HL-60/S4 treated with phorbol 12-myristate 13-acetate at 8.2 ng/mL for 4 days and 3 days (cell line): Measurements from ENCODE around the gene CNTD1.
"Not testable (repeated sequence)": the region's sequence is repeated elsewhere in the genome, so short reads cannot be mapped to it uniquely, and the experiment has no call there.

Experiments
- in situ Hi-C: fragments of 300-500 bp; cut with MboI; formaldehyde crosslinking; loops from 2 replicates; pipeline ENCODE4 v1.15.0; 2022; ENCODE audit warnings: low sequenced_read_pairs

The CNTD1 gene, protein sequence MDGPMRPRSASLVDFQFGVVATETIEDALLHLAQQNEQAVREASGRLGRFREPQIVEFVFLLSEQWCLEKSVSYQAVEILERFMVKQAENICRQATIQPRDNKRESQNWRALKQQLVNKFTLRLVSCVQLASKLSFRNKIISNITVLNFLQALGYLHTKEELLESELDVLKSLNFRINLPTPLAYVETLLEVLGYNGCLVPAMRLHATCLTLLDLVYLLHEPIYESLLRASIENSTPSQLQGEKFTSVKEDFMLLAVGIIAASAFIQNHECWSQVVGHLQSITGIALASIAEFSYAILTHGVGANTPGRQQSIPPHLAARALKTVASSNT

DNA sequence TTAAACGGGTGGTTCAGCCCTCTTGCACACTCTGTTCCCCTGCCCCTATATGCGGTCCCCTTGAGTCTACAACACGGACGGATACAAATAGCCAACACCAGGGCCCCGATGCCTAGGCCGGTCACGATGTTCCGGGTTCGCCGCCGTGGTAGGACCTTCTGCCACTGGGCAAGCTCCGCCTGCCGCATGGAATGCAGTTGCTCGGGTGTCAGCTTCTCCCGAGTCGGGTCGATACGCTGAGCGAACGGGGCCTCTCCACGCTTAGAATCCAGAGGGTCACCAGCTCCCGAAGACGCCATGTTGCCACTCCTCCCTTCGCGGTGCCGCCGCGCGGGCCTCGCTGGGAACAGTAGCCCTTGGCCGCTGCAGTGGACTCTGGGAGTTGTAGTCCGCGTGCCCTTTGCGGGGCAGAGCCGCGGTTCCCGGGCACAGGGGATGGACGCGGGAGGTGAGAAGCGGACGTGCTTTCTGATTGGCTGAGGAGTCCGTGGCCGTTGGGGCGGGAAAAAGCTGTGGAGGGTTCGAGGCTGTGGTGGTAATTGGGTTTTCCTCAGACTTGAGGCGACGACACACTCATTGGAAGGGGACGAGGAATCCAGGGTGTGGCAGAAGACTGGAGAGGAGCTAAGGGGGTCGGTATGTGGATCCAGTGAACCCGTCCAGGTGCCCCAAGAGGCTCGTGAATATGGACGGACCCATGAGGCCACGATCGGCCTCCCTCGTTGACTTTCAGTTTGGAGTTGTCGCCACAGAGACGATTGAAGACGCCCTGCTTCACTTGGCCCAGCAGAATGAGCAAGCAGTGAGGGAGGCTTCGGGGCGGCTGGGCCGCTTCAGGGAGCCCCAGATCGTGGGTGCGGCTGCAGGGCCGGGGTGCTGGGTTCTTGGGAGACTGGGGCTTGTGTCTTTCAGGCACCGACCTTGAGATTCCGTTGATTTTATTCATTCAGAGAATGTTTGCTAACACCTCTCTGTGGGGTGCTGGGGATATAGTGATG is at the start of gene CNTD1, which contains the start of gene COA3:
CNTD1 (plus strand) TSS at position 479 of the 998 bp plus-strand sequence; CDS start at position 686, 207 bp downstream.
COA3 (minus strand) TSS at position 322 of the 998 bp plus-strand sequence; CDS start at position 299, 23 bp downstream.
- in situ Hi-C loops: no loop called here

DNA sequence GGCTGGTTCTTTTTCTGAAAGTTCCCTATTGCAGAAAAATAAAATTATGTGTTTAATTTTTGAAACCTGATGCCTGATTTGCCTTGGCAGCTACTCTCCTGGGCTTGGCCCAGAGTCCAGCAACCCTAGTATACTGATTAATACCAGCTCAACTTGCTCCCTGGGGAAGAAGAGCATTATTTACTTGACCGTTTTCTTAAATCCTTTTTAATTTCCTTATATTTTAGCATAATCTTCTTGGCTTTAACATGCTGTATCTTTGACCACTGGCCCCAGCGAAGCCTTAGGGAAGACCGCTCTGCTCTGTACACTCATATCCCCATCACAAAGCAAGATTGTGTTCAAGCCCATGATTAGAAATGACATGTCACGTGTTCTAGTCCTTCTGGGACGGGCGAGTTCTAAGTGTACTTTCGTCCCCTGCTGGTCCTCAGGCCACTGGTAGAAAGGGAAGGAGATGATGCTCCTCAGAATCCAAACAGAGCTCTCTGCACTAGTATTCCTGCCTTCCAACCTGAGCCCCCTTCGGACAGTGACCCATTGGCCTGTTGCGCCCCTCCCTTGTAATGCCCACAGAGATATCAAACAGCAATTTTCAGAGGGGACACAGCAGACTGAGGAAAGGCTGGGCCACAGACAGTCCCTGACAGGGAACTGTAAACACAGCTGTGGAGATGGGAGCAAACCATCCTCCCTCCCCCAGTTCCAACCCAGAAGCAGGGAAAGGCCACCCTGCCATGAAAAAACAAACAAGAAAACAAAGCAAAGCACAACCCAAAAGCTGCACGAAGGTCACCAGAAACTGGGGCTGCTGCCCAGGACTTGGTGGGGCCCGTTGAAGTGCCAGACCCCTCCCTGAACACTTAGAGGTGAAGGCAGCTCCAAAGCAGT is 49.5 kb upstream of the CNTD1 start:
- in situ Hi-C loops: no loop called here

GRCh38 chr17:42750739-42751344 is 47.8 kb upstream of the CNTD1 start:
- in situ Hi-C loops: no loop called here

- in situ Hi-C loops: no loop called here
Measured at GRCh38 chr17:42751628-42752027, 47.0 kb upstream of the CNTD1 start.

DNA sequence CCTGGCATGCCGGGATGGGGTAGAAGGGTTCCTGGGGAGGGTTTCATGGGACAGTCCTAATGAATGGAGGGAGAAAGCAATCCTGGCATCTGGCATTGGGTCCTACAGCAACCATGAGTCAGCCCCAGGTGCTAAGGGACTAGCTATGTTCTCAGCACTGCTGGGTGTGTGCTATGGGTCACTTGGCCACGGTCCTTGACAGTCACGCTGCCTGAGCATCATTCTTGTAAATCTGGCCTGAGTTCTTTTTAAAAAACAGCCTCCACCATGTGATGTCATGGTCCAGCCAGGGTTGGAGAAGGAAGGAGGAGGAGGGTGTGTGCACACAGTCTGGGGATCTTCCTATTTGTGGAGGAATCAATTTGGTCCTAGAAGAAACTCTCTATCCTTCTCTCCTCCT is 43.9 kb upstream of the CNTD1 start:
- in situ Hi-C loops: no loop called here

DNA sequence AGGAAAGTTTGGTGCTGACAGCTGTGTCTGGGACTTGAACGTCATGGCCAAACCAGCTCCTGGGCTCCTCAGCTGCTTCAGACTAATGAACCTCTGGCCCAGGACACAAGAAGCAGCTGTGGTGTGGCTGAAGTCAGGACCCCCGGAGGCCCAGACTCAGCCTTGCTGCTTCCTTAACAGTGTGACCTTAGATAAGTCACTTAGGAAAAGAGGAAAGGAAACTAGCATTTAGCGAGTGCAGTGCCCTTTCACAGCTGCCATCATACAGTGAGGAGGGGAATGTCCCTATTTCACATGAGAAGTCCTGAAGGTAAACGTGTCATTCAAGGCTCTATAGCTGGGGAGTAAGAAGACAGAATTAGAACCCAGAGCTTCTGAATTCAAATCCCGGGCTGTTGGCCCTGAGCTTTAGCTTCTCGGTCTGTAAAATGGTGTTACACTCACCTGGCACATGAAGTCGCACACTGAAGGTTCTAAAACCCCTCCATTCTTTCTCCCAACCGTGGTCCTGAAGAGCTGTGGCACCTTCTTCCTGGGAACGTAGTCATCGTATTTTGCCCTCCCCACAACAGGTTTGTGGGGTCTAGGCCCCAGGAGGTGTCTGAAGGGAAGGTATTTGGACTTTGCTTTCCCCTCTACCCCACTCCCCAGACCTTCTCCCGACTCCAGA is 38.5 kb upstream of the CNTD1 start:
- in situ Hi-C loops: no loop called here

- in situ Hi-C loops: no loop called here
Measured at GRCh38 chr17:42760652-42761581, 37.7 kb upstream of the CNTD1 start, which contains the start of gene RAMP2. Gene RAMP2 (plus strand): TSS chr17:42761227. CDS start chr17:42761262, 35 bp downstream.

DNA sequence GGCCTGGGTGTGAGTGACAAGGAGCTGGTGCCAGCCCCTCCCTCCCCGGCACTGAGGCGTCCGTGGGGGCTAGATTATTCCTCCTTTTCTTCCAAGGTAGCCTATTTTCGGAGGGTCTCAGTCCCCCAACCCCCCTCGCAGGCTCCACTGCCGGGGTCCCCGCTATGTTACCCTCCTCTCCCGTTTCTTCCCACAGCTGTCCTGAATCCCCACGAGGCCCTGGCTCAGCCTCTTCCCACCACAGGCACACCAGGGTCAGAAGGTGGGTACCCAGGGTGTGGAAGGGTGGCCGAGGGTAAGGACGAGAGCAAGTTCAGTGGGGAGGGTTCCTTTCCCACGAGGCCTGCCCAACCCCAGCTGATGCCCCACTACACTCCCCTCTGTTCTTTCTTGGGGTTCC is 37.0 kb upstream of the CNTD1 start:
- in situ Hi-C loops: no loop called here

DNA sequence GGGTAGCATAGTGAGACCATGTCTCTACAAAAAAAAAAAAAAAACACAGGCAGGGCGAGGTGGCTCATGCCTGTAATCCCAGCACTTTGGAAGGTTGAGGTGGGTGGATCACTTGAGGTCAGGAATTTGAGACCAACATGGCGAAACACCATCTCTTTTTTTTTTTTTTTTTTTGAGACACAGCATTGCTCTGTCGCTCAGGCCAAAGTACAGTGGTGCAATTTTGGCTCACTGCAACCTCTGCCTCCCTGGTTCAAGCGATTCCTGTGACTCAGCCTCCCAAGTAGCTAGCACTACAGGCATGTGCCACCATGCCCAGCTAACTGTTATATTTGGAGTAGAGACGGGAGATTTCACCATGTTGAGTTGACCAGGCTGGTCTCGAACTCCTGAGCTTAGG is 32.5 kb upstream of the CNTD1 start:
- in situ Hi-C loops: no loop called here

GRCh38 chr17:42767512-42767911 is 31.1 kb upstream of the CNTD1 start:
- in situ Hi-C loops: no loop called here

GRCh38 chr17:42768006-42768405 is 30.7 kb upstream of the CNTD1 start:
- in situ Hi-C loops: not testable (repeated sequence)

DNA sequence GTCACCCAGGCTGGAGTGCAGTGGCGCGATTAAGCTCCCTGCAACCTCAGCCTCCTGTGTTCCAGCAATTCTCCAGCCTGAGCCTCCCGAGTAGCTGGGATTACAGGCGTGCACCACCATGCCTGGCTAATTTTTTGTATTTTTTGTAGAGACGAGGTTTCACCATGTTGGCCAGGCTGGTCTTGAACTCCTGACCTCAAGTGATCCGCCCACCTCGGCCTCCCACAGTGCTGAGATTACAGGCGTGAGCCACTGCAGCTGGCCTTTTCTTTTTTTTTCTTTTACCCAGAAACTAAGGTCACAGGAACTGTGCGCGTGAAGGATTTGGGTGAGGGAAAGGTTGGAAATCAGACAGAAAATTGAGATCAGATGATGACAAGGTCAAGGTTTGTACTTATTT is 28.7 kb upstream of the CNTD1 start:
- in situ Hi-C loops: not testable (repeated sequence)

DNA sequence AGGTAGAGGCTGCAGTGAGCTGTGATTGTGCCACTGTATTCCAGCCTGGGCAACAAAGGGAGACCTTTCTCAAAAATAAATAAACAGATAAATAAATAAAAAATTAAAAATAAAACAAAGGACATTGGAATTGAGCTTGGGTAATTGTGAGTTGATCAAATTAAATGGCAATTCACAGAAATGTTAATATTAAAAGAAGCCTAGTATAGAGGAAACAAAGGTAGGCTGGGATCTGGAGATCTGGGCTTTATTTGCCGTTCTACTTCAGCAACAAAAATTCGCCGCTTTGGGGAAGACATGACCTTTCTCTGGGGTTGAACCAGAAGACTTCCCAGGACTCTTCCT is 25.7 kb upstream of the CNTD1 start:
- in situ Hi-C loops: no loop called here

DNA sequence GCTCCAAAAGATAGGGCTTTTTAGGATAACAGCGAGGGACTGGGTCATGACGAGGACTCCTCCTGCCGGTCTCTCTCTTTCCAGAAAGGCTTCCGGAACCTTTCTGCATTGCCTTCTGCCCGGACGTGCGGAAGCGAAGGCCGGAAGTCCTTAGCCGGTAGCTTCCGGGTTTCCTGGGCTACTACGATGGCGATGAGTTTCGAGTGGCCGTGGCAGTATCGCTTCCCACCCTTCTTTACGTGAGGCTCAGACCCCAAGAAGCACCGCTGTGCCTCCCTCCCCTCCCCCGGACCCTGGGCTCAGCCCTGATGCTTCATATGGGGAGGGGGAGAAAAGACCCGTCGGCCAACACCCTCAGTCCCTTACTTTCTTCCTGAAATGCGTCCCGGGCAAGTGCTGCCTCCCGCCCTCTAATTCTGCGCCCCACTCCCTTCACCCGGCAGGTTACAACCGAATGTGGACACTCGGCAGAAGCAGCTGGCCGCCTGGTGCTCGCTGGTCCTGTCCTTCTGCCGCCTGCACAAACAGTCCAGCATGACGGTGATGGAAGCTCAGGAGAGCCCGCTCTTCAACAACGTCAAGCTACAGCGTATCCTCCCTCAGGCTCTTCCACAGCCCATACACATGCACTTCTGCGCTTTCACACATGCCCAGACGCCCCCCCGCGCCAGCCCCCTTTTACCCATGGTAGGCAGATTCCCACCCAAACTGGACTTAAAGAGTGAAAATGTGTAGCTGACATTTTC is 25.2 kb upstream of the CNTD1 start, which contains the start of gene VPS25:
VPS25 (plus strand) TSS at position 160 of the 746 bp plus-strand sequence; CDS start at position 187, 27 bp downstream.
- in situ Hi-C loops: no loop called here

GRCh38 chr17:42774066-42774745 is 24.5 kb upstream of the CNTD1 start:
- in situ Hi-C loops: no loop called here

- in situ Hi-C loops: no loop called here
Measured at GRCh38 chr17:42775534-42776098, 23.0 kb upstream of the CNTD1 start.

DNA sequence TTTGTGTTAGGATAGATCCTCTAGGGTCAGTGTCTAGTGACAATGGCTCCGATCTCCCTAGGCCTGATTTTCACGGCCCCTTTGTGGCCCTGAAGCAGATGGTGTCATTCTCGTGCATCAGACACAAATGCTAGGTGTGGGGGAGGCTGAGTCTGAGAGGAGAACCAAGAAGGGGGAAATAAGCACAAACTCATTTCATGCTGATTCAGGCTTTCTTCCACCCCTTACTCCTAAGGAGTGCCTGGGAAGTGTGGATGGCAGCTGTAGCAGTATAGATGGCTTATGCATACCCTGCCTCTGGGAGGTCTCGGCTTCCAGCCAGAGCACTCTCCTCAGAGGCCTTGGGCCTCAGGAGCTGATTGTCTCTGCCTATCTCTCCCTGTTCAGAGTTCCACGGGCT is 20.1 kb upstream of the CNTD1 start:
- in situ Hi-C loops: no loop called here
